CD4-positive, alpha-beta T cell treated with Interleukin-17A for 1 hour (primary cell): Measurements from ENCODE around the gene RP2.

Experiments used
- DNase-seq: peaks from one replicate; pipeline ENCODE4 v3.0.0-alpha.2; 2020

The RP2 gene

GRCh38 chrX:46836701-46837557 lies at the start of gene RP2:
Gene RP2 (plus strand): TSS chrX:46837043. CDS start chrX:46837101, 58 bp downstream.
- peak; percentile 89 for DNase-seq

- no peak for DNase-seq
These were observed 47.9 kb upstream of the RP2 start for GRCh38 chrX:46788902-46789301.

DNA sequence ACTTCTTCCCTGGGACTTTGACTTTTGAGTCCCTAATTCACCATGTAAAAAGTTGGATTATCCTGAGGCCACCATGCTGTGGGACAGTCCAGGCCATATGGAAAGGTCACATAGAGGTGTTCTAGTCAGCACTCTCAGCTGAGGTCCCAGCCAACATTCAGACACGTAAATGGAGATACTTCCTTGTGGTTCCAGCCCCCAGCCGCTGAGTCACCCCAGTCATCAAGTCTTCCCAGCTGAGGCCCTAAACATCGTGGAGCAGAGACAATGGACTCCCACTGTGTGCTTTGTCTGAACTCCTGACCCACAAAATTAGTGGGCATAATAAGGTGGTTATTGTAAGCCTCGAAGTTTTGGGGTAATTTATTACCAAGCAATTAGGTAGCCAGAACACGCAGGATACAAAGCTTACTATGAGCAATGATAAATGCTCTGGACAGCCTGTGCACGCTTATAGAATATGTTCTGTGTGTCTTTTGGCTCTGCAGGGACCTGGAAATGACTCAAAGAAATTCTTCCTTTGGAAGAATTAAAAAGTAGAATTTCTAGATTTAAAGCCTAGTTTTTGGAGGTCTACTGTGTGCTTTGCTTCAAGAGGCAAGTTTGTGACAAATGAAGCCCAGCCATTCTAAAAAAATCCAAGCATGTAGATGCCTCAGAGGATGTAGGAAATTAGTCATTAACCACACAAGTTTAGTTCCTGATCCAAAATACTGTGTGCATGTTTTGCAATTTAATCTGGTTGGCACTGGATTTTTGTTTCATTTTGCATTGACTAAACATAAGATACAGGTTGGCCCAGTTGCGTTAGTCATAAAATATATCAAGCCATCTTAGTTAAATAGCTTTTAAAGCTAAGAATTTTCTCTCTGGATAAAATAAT lies 44.7 kb upstream of the RP2 start:
- DNase-seq, result peak; percentile 8

- DNase-seq, result no peak
These were observed 44.0 kb upstream of the RP2 start for GRCh38 chrX:46792810-46793188.

DNA sequence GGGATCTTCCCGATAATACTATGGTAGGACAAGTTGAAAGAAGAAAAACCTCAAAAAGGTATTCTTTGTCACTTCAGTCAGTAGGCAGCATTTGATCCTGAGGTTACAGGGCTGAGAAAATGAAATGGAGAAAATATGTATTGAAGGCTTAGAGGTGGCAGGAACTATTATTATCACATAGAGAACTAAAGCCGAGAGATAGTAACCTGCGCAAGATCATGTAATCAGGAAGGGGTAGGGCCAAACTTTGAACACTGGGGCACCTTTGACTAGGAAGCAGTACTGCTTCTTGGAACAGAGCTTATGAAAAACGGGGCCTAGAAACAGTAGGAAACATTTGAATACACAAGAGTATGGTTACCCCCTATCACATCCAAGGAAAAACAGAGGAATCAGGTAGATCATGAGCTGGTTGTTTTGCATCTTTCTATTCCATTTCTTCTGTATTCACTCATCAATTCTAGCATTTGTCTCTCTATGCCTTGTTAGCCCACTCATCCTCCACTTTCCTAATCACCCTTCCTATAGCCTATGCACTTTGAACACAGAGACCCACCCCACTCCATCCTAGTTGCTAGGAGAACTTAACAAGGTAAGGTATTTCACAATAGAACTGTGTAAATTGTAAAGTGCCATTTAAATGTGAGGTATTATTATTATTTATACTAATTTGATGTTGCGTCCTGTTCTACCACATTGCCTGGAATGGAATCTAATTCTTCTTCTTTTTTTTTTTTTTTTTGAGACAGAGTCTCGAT lies 43.3 kb upstream of the RP2 start:
- DNase-seq, result no peak

GRCh38 chrX:46796574-46797191 lies 40.2 kb upstream of the RP2 start:
- peak; percentile 70 for DNase-seq

DNA sequence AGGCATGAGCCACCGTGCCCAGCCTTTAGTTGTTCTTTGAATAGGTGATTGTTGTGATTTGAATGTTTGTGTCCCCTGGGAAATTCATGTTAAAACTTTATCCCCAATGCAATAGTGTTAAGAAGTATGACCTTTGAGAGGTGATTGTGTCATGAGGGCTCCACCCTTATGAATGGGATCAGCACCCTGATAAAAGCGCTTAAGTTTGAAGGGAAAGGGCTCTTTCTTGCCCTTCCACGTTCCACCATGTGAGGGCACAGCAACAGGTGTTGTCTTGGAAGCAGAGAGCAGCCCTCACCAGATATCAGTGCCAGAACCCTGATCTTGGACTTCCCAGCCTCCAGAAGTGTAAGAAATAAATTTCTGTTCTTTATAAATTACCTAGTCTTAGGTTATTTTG lies 33.7 kb upstream of the RP2 start:
- no peak for DNase-seq

GRCh38 chrX:46805270-46805669 lies 31.6 kb upstream of the RP2 start:
- no peak for DNase-seq

GRCh38 chrX:46811121-46811520 lies 25.7 kb upstream of the RP2 start:
- no peak for DNase-seq

DNA sequence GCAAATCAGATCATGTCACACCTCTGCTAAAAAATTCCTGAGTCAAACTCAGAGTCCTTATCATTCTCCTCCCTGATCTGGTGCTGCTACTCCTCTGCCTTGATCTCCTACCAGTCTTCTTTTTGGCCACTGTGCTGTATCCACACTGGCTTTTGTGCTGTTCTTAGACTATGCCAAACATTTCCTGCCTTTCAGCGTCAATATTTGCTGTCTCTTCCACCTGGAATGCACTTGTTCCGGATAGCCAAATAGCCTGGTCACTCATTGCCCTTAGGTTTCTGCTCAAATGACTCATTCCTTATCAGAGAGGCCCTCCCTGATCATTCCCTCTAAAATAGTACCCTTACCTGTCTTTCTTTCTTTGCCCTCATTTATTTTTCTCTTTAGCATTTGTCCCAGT lies 24.4 kb upstream of the RP2 start:
- DNase-seq, result no peak

DNA sequence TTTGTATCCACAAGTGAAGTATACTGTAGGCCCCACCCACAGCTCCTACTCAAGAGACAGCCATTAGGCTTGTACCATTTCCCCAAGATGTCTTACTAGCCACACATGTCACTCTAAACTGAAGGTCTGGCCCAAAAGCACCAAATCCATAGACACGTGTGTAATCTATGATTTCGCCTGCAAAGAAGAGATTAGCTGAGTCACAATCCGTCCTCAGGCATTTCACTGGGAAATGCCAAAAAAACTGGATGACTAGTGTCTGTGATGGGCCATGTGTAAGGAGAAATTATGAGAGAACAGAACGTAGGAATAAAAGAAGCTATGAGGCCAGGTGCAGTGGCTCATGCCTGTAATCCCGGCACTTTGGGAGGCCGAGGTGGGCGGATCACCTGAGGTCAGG lies 21.9 kb upstream of the RP2 start:
- DNase-seq, result no peak

DNA sequence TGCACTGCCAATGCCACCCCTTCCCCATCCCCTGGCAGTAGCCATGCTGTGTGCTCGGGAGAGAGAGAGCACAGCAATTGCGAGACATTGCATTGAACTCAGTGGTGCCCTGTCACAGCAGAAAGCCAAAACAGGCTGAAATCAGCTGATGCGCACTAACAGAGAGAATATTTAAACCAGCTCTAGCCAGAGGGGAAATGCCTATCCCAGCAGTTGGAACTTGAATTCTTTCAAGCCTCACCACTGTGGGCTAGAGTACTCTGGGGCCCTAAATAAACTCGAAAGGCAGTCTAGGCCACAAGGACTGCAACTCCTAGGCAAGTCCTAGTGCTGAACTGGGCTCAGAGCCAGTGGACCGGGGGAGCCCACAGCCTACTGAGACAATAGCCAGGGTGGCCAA lies 17.7 kb upstream of the RP2 start:
- no peak for DNase-seq

DNA sequence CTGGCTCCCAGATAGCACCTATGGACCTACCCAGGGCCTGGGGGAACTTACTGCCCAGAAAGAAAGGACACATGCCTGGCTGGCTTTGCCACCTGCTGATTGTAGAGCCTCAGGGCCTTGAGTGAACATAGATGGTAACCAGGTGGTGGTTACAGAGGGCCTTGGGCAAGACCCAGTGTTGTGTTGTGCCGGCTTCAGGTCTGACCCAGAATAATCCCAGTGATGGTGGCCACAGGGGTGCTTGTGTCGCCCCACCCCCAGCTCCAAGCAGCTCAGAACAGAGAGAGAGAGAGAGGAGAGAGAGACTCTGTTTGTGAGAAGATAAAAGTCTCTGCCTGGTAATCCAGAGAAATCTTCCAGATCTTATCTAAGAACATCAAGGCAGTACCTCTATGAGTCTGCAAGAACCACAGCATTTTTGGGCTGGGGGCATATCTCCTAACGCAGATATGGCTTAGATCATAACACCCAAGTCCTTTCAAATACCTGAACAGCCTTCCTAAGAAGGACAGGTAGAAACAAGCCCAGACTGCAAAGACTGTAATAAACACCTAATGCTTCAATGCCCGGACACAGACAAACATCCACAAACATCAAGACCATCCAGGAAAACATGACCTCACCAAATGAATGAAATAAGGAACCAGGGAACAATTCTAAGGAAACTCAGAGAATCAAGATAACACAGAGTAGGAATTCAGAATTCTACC lies 16.3 kb upstream of the RP2 start:
- DNase-seq, result no peak

- DNase-seq, result no peak
These were observed 13.4 kb upstream of the RP2 start for GRCh38 chrX:46823481-46823880.

DNA sequence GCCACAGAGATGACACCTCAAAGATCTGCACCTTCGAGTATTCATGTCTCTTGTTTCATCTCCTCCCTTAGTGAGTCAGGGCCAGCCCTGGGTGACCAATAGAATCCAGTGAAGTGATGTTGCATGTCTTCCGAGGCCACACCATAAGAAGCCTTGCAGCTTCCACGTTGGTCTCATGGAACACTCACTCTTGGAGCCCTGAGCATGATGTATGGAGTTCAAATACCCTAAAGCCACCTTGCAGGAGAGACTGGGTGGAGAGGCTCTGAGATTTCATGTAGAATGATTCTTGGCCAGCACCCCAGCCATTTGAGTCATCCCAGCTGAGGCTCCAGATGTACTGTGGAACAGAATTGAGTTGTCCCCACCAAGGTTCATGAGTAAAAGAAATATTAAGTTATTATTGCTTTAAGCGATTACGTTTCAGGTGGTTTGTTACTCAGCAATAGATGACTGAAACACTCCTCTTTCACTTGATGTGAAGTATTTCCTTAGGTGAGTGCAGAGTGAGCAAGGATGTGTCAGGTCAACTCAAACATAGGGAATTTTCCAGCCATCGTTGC lies 5.0 kb upstream of the RP2 start:
- no peak for DNase-seq

DNA sequence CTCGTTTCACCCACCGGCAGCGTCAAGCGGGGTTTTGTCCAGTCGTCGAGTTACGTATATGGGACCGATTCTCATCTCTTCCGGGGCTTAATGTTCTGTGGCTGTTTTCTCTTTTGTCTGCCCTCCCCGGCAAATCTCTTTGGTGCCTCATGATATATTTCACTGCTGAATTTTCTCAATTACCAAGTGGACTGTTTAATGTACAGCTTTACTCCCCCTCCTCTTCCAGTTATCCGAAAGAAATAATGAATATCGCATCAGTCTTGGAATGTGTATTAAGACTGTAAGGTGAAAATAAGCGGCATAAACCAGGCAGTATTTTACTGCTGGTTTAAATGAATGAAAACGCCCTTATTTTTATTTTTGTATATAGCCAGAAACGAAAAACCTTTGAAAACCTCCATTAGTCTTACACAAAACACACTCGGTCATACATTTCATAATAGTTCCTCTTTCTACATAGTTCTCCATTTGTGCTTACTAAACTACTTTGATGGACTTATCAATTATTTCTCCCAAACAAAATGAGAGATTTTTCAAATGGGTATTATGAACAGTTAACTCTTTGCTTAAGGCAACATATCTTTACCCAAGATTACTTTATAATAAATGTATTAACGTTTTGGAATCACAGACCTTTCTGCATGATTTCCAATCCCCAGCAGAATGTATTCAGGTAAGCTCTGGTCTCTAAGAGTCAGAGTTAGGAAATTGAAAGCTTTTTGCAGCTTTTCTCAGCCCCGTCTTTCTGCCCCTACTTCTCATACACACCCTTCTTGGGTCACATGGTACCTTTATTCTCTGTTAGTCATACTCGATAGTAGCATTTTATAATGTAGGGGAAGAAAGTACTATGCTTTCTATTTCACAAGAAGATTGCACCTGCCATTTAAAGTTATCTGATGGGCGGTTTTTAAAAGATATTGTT lies 979 bp downstream of the RP2 start:
- peak; percentile 26 for DNase-seq

GRCh38 chrX:46838486-46838870 lies 1.6 kb downstream of the RP2 start:
- no peak for DNase-seq

- DNase-seq, result no peak
These were observed 2.2 kb downstream of the RP2 start for GRCh38 chrX:46838974-46839480.

DNA sequence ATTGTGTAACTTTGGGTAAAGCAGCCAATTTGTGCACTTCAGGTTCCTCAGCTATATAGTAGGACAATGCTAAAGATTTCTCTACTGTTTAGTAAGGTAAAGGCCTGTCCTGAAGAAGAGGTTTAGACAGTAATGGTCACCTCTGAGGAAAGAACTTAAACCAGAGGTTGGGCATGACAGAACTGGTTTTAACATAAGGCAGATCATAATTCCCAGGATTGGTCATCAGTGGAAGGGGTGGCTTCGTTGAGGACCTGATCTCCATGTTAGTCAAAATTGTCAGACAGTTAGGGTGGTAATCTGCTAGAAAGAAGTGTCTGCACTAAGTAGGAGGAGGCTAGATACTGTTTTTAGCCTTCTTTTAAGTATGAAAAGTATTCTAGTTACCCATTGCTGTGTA lies 4.1 kb downstream of the RP2 start:
- no peak for DNase-seq

GRCh38 chrX:46841346-46841745 lies 4.5 kb downstream of the RP2 start:
- DNase-seq, result no peak

DNA sequence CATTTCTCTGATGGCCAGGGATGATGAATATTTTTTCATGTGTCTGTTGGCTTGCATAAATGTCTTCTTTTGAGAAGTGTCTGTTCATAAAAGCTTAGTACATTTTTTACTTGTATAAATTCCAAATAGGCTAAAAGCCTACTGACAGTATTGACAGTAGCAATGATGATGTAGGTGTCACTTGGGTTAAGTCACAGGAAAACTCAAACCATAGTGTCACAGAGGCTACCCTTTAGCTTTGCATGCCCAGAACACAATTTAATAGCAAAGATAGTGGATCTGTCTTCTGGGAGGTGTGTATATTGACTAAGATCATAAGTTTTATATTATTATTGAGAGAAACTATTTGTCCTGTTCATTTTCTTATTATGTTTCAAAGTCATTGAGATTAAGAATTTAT lies 8.1 kb downstream of the RP2 start:
- no peak for DNase-seq
